Activated CD8-positive, alpha-beta T cell treated with anti-CD3 and anti-CD28 coated beads for 36 hours (primary cell): ENCODE results near the gene RAD51AP2. TPM values are rescaled to one million over a fixed set of nuclear protein-coding genes. Genes with fewer than 3 reads are reported as not detected.

ENCODE experiments used
- ATAC-seq: fragments of 200-7000 bp; cut with Tn5 transposase; one replicate; pipeline ENCODE4 v1.10.0; 2021; ENCODE audit warnings: mild to moderate bottlenecking, moderate library complexity
- CTCF ChIA-PET: fragments of 350-600 bp; sonication (Branson Sonifier 250); formaldehyde crosslinking; loops from one replicate; lab custom pipeline; 2021; ENCODE audit warnings: antibody characterized with exemption; lab: Charles Lee
- POLR2A ChIA-PET: fragments of 350-600 bp; sonication (Branson Sonifier 250); formaldehyde crosslinking; loops from one replicate; lab custom pipeline; 2021; ENCODE audit warnings: antibody characterized with exemption; lab: Charles Lee
- DNase-seq: peaks from one replicate; pipeline ENCODE4 v3.0.0-alpha.2; 2020
- H3K27ac Mint-ChIP-seq: one replicate; pipeline ENCODE4 v1.8.0; 2021; ENCODE audit warnings: mild to moderate bottlenecking, mixed read lengths
- H3K27me3 Mint-ChIP-seq: one replicate; pipeline ENCODE4 v1.8.0; 2021; ENCODE audit warnings: mixed read lengths
- H3K36me3 Mint-ChIP-seq: one replicate; pipeline ENCODE4 v1.8.0; 2021; ENCODE audit warnings: low read depth, mixed read lengths
- H3K4me1 Mint-ChIP-seq: one replicate; pipeline ENCODE4 v1.8.0; 2021; ENCODE audit warnings: low read depth, mixed read lengths
- H3K4me3 Mint-ChIP-seq: one replicate; pipeline ENCODE4 v1.8.0; 2021; ENCODE audit warnings: mild to moderate bottlenecking, moderate library complexity, mixed read lengths
- H3K9me3 Mint-ChIP-seq: one replicate; pipeline ENCODE4 v1.8.0; 2021; ENCODE audit warnings: mixed read lengths
- CTCF ChIP-seq: fragments of 200-600 bp; IDR thresholded peaks from one replicate; pipeline ENCODE4 v1.8.0; 2022; ENCODE audit warnings: antibody characterized with exemption, mild to moderate bottlenecking
- intact Hi-C: fragments of 100-400 bp; cut with micrococcal nuclease; formaldehyde crosslinking; loops from one replicate; pipeline ENCODE4 v1.10.0; 2022
- total RNA-seq, 2 experiments: library from RNA; stranded (reverse); gene quantifications; one replicate each; pipeline ENCODE4 v1.2.3, GENCODE V29; 2021

The RAD51AP2 gene
- total RNA-seq, 2 experiments from 2014 or later = not detected

GRCh38 chr2:17544256-17544655 is 26.0 kb upstream of the RAD51AP2 start:
- no peak for ATAC-seq
- ChIA-PET CTCF (no interaction called here), POLR2A (no interaction called here)
- Mint-ChIP-seq H3K27me3 (peaks cover 33% of the 10 kb centered on the region), H3K4me1 (no peaks in the 10 kb centered on the region), H3K27ac (no peak overlapping the region), H3K36me3 (no peaks in the 10 kb centered on the region), H3K9me3 (no peaks in the 10 kb centered on the region), H3K4me3 (no peak overlapping the region)
- intact Hi-C loops = no loop called here
- TF ChIP-seq CTCF = no peak
- DNase-seq = no peak

- no peak for TF ChIP-seq CTCF
- no peak overlapping the region for H3K27ac Mint-ChIP-seq
- POLR2A ChIA-PET = no interaction called here
- H3K27me3 Mint-ChIP-seq = peaks cover 36% of the 10 kb centered on the region
- DNase-seq = no peak
- CTCF ChIA-PET = no interaction called here
- no peak for ATAC-seq
- no peaks in the 10 kb centered on the region for H3K36me3 Mint-ChIP-seq
- no peak overlapping the region for H3K4me3 Mint-ChIP-seq
- H3K4me1 Mint-ChIP-seq = no peaks in the 10 kb centered on the region
- intact Hi-C loops = no loop called here
- H3K9me3 Mint-ChIP-seq = no peaks in the 10 kb centered on the region
These were observed 25.6 kb upstream of the RAD51AP2 start for GRCh38 chr2:17543848-17544247.

GRCh38 chr2:17543131-17543660 is 25.0 kb upstream of the RAD51AP2 start:
- H3K9me3 Mint-ChIP-seq = peaks cover 2% of the 10 kb centered on the region
- no peak for TF ChIP-seq CTCF
- intact Hi-C loops = no loop called here
- POLR2A ChIA-PET = no interaction called here
- H3K27ac Mint-ChIP-seq = no peak overlapping the region
- H3K4me3 Mint-ChIP-seq = no peak overlapping the region
- H3K27me3 Mint-ChIP-seq = peaks cover 38% of the 10 kb centered on the region
- CTCF ChIA-PET = no interaction called here
- ATAC-seq (no peak), DNase-seq (no peak)
- no peaks in the 10 kb centered on the region for H3K36me3 Mint-ChIP-seq
- peaks cover 4% of the 10 kb centered on the region for H3K4me1 Mint-ChIP-seq

GRCh38 chr2:17542471-17542870 is 24.2 kb upstream of the RAD51AP2 start:
- peaks cover 44% of the 10 kb centered on the region for H3K27me3 Mint-ChIP-seq
- peaks cover 2% of the 10 kb centered on the region for H3K9me3 Mint-ChIP-seq
- no peak for TF ChIP-seq CTCF
- ATAC-seq = no peak
- H3K4me3 Mint-ChIP-seq = no peak overlapping the region
- no peak overlapping the region for H3K27ac Mint-ChIP-seq
- intact Hi-C loops = no loop called here
- ChIA-PET POLR2A (no interaction called here), CTCF (no interaction called here)
- DNase-seq = no peak
- H3K36me3 Mint-ChIP-seq = no peaks in the 10 kb centered on the region
- peaks cover 4% of the 10 kb centered on the region for H3K4me1 Mint-ChIP-seq

GRCh38 chr2:17541531-17541950 is 23.3 kb upstream of the RAD51AP2 start:
- ATAC-seq (no peak), DNase-seq (no peak)
- POLR2A ChIA-PET = no interaction called here
- intact Hi-C loops = no loop called here
- TF ChIP-seq CTCF = no peak
- Mint-ChIP-seq H3K4me3 (no peak overlapping the region), H3K36me3 (no peaks in the 10 kb centered on the region), H3K9me3 (peaks cover 2% of the 10 kb centered on the region), H3K4me1 (peaks cover 4% of the 10 kb centered on the region), H3K27ac (no peak overlapping the region), H3K27me3 (peaks cover 48% of the 10 kb centered on the region)
- CTCF ChIA-PET = no interaction called here
